HEK293 (cell line): ENCODE data around the gene CCNYL1.
A peak's percentile ranks its signal among the peaks of the same experiment; 100 is the strongest.
"Not testable (repeated sequence)": the region's sequence is repeated elsewhere in the genome, so short reads cannot be mapped to it uniquely, and the experiment has no call there.

Source experiments
- CTCF ChIA-PET: fragments of 350-600 bp; formaldehyde crosslinking; extraction: SDS; loops from one replicate; lab custom pipeline; 2021; ENCODE audit warnings: antibody characterized with exemption; lab: Yijun Ruan, JAX
- POLR2A ChIA-PET: fragments of 300-600 bp; formaldehyde crosslinking; extraction: SDS; loops from one replicate; lab custom pipeline; 2020; ENCODE audit warnings: antibody characterized with exemption, inconsistent platforms; lab: Yijun Ruan, JAX
- H3K27ac ChIP-seq: fragments of 200-500 bp; sonication (Bioruptor generic); 2 replicates; pipeline ENCODE4 v1.5.1; 2014; ENCODE audit warnings: low read depth, low read length, control low read depth, inconsistent platforms; ENCODE audit errors: extremely low read depth
- H3K36me3 ChIP-seq, 2 experiments: fragments of 200-500 bp in 1 of 2; sonication (Bioruptor generic) in 1 of 2; 1 replicate in 1 of 2; 2 replicates in 1 of 2; pipeline ENCODE4 v1.5.1; 2014 to 2017; ENCODE audit warnings: inconsistent platforms in 2 of 2, low read length in 2 of 2; ENCODE audit not compliant: control insufficient read depth in 2 of 2, insufficient read depth in 1 of 2
- H3K4me1 ChIP-seq: fragments of 200-500 bp; sonication (Bioruptor generic); 2 replicates; pipeline ENCODE4 v1.5.1; 2014; ENCODE audit warnings: mild to moderate bottlenecking, low read length, inconsistent platforms; ENCODE audit not compliant: control insufficient read depth, insufficient read depth
- H3K4me3 ChIP-seq: 2 replicates; pipeline ENCODE4 v1.5.1; 2011; ENCODE audit warnings: low read depth, mild to moderate bottlenecking, control low read depth, low read length, moderate library complexity
- H3K9me3 ChIP-seq: fragments of 200-500 bp; sonication (Bioruptor generic); 2 replicates; pipeline ENCODE4 v1.5.1; 2014; ENCODE audit warnings: low read depth, low read length, inconsistent platforms; ENCODE audit not compliant: control insufficient read depth, insufficient read depth
- GLIS1 ChIP-seq: fragments of 450-650 bp; formaldehyde crosslinking; IDR thresholded peaks from 2 replicates; pipeline ENCODE4 v1.5.1; 2016; ENCODE audit warnings: missing biosample characterization, missing genetic modification characterization
- HOXA7 ChIP-seq: sonication (generic); formaldehyde crosslinking; IDR thresholded peaks from 2 replicates; pipeline ENCODE4 v1.8.1; 2022; ENCODE audit warnings: missing genetic modification reagents, borderline replicate concordance
- HOXC10 ChIP-seq: sonication (generic); formaldehyde crosslinking; IDR thresholded peaks from 2 replicates; pipeline ENCODE4 v1.8.1; 2023; ENCODE audit warnings: mild to moderate bottlenecking, missing genetic modification reagents
- OSR2 ChIP-seq: fragments of 450-650 bp; formaldehyde crosslinking; IDR thresholded peaks from 2 replicates; pipeline ENCODE4 v1.5.1; 2016; ENCODE audit warnings: missing biosample characterization, missing genetic modification characterization
- SALL2 ChIP-seq: fragments of 450-650 bp; formaldehyde crosslinking; IDR thresholded peaks from 2 replicates; pipeline ENCODE4 v1.5.0; 2017; ENCODE audit warnings: missing biosample characterization, mild to moderate bottlenecking, missing genetic modification characterization, borderline replicate concordance
- ZFHX2 ChIP-seq: fragments of 450-650 bp; formaldehyde crosslinking; conservative IDR thresholded peaks from 2 replicates; pipeline ENCODE4 v1.5.1; 2016; ENCODE audit warnings: missing biosample characterization, missing genetic modification characterization
- ZNF335 ChIP-seq: fragments of 450-650 bp; formaldehyde crosslinking; conservative IDR thresholded peaks from 2 replicates; pipeline ENCODE4 v1.5.1; 2016; ENCODE audit warnings: missing biosample characterization, missing genetic modification characterization
- ZNF510 ChIP-seq: fragments of 450-650 bp; formaldehyde crosslinking; IDR thresholded peaks from 2 replicates; pipeline ENCODE4 v1.5.1; 2018; ENCODE audit warnings: mild to moderate bottlenecking, missing genetic modification characterization, missing biosample characterization; ENCODE audit not compliant: insufficient replicate concordance
- ZNF629 ChIP-seq: fragments of 450-650 bp; formaldehyde crosslinking; IDR thresholded peaks from 2 replicates; pipeline ENCODE4 v1.5.1; 2017; ENCODE audit warnings: missing biosample characterization, missing genetic modification characterization
- ZNF707 ChIP-seq: fragments of 450-650 bp; formaldehyde crosslinking; IDR thresholded peaks from 2 replicates; pipeline ENCODE4 v1.5.1; 2016; ENCODE audit warnings: missing biosample characterization, missing genetic modification characterization
- TF ChIP-seq, protein P1 (sequence below): fragments of 450-650 bp; formaldehyde crosslinking; IDR thresholded peaks from 2 replicates; pipeline ENCODE4 v1.5.1; 2017; ENCODE audit warnings: missing biosample characterization, missing genetic modification characterization
- TF ChIP-seq, protein P2 (sequence below): fragments of 450-650 bp; formaldehyde crosslinking; IDR thresholded peaks from 2 replicates; pipeline ENCODE4 v1.5.1; 2016; ENCODE audit warnings: missing biosample characterization, missing genetic modification characterization, borderline replicate concordance
- TF ChIP-seq, protein P3 (sequence below): fragments of 450-650 bp; formaldehyde crosslinking; IDR thresholded peaks from 2 replicates; pipeline ENCODE4 v1.5.1; 2016; ENCODE audit warnings: missing biosample characterization, missing genetic modification characterization
- TF ChIP-seq, protein P4 (sequence below): fragments of 450-650 bp; formaldehyde crosslinking; IDR thresholded peaks from 2 replicates; pipeline ENCODE4 v1.5.1; 2016; ENCODE audit warnings: missing biosample characterization, missing genetic modification characterization

The CCNYL1 gene

DNA sequence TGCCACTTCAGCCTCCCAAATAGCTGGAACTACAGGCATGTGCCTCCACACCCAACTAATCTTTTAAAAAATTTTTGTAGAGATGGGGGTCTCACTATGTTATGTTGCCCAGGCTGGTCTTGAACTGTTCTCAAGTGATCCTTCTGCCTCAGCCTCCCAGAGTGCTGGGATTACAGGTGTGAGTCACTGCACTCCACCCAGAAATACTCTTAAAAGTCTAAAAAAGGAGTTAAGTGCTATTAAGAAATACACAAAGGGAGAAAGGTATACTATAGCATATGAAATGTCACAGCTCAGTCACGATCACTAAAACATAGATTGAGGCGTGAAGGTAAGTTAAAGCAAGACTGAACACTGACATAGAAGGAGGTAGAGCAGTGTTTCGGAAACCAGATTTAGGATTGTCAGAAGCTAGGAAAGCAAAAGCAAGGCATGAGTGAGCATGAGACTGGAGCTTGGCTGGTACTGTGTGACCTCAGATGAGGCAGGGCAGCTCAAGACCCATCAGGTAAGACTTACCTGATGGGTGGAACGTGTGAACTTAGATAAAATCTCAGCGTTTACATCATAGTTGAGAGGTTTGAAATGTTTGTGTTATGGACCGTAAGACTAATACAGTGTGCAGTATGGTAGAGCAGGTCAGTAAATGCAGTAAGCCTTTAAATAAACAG lies 9.2 kb downstream of the CCNYL1 start (continued):
- TF ChIP-seq, protein P1, sequence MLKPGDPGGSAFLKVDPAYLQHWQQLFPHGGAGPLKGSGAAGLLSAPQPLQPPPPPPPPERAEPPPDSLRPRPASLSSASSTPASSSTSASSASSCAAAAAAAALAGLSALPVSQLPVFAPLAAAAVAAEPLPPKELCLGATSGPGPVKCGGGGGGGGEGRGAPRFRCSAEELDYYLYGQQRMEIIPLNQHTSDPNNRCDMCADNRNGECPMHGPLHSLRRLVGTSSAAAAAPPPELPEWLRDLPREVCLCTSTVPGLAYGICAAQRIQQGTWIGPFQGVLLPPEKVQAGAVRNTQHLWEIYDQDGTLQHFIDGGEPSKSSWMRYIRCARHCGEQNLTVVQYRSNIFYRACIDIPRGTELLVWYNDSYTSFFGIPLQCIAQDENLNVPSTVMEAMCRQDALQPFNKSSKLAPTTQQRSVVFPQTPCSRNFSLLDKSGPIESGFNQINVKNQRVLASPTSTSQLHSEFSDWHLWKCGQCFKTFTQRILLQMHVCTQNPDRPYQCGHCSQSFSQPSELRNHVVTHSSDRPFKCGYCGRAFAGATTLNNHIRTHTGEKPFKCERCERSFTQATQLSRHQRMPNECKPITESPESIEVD (tag by site-specific recombination) = peak; percentile 57
- TF ChIP-seq ZNF707 (no peak), HOXC10 (CRISPR knock-in tag) (no peak)
- TF ChIP-seq, protein P2, sequence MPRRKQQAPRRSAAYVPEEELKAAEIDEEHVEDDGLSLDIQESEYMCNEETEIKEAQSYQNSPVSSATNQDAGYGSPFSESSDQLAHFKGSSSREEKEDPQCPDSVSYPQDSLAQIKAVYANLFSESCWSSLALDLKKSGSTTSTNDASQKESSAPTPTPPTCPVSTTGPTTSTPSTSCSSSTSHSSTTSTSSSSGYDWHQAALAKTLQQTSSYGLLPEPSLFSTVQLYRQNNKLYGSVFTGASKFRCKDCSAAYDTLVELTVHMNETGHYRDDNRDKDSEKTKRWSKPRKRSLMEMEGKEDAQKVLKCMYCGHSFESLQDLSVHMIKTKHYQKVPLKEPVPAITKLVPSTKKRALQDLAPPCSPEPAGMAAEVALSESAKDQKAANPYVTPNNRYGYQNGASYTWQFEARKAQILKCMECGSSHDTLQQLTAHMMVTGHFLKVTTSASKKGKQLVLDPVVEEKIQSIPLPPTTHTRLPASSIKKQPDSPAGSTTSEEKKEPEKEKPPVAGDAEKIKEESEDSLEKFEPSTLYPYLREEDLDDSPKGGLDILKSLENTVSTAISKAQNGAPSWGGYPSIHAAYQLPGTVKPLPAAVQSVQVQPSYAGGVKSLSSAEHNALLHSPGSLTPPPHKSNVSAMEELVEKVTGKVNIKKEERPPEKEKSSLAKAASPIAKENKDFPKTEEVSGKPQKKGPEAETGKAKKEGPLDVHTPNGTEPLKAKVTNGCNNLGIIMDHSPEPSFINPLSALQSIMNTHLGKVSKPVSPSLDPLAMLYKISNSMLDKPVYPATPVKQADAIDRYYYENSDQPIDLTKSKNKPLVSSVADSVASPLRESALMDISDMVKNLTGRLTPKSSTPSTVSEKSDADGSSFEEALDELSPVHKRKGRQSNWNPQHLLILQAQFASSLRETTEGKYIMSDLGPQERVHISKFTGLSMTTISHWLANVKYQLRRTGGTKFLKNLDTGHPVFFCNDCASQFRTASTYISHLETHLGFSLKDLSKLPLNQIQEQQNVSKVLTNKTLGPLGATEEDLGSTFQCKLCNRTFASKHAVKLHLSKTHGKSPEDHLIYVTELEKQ = no peak

DNA sequence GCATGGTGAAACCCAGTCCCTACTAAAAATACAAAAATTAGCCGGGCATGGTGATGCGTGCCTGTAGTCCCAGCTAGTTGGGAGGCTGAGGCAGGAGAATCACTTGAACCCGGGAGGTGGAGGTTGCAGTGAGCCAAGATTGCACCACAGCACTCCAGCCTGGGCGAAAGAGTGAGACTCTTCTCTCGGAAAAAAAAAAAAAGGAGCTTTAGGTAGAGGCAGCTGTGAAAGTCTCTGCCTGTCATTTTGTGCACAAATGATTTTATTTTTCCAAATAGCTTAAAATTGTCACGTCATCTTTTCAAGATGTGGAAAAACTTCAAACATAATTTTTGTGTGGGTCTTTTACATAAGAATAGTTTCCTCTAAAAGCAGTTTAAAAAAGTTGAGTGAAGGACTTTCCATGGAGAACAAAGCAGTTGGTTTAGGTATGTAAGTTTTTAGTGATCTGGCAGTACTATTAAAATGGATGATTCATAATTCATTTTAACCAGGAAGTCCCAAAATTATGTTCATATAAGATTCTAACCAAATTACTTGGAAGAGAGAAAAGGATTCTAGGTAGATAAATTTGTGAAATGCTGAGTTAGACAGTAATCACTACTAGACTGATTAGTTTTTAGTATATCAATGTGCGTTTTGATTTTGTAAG lies 11.5 kb downstream of the CCNYL1 start:
- ChIA-PET POLR2A (interaction anchor here (4.3 kb wide), 1 partner anchor 11 kb away, joined by 27 read pairs; the partner anchor contains the start of gene CCNYL1), CTCF (interaction anchor here (0.6 kb wide), 3 partner anchors 29 to 309 kb away, joined by 3 to 4 read pairs (median 4); no protein-coding TSS in a partner anchor)
- no peak for TF ChIP-seq SALL2 (tag by site-specific recombination)
- TF ChIP-seq, protein P1 (tag by site-specific recombination) = peak; percentile 29; the same call in 1 of the 2 replicates
- Histone ChIP-seq H3K36me3 (no peaks in the 10 kb centered on the region), H3K9me3 (no peaks in the 10 kb centered on the region), H3K4me1 (peaks cover 33% of the 10 kb centered on the region), H3K27ac (no peak overlapping the region), H3K4me3 (no peak overlapping the region)

DNA sequence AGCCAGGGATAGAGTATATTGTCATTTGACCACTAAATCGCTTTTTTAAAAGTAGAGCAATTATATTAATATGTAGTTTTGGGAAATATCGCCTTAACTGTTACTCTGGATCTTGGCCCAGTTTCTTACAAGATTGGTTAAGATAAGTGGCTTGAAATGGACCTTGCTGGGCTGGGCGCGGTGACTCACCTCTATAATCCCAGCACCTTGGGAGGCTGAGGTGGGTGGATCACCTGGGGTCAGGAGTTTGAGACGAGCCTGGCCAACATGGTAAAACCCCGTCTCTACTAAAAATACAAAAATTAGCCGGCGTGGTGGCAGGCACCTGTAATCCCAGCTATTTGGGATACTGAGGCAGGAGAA lies 12.0 kb downstream of the CCNYL1 start:
- TF ChIP-seq GLIS1 (tag by site-specific recombination) = peak; percentile 55; the same call in 1 of the 2 replicates
- TF ChIP-seq, all 188 proteins: peak for 1; not testable (repeated sequence) for 187
- not testable (repeated sequence) for H3K9me3 ChIP-seq, H3K4me3 ChIP-seq, H3K27ac ChIP-seq, H3K36me3 ChIP-seq
- CTCF ChIA-PET = interaction anchor here (0.6 kb wide), 3 partner anchors 29 to 308 kb away, joined by 3 to 4 read pairs (median 4); no protein-coding TSS in a partner anchor
- peaks cover 33% of the 10 kb centered on the region for H3K4me1 ChIP-seq
- POLR2A ChIA-PET = interaction anchor here (4.3 kb wide), 1 partner anchor 12 kb away, joined by 27 read pairs; the partner anchor contains the start of gene CCNYL1

DNA sequence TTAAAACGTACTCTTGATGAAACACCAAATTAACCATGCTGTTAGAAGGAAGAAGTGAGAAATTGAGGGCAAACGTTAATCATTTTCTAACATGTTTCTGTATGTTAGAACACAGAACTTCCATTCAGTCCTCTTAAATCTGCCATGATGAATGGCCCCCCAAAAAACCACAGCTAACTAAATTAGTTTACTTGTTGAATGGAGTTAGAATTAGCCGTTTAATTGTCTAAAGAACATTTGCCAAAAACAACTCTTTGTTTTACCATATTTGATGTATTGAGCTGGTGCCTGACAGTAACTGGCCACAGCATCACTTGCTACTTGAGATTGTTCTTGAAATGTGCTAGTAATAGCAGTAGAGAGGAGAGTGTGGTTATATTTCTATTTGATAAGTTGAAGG lies 12.7 kb downstream of the CCNYL1 start:
- Histone ChIP-seq H3K4me3 (no peak overlapping the region), H3K36me3 (no peaks in the 10 kb centered on the region), H3K4me1 (peaks cover 33% of the 10 kb centered on the region), H3K27ac (no peak overlapping the region), H3K9me3 (no peaks in the 10 kb centered on the region)
- ChIA-PET POLR2A (interaction anchor here (1.0 kb wide), 1 partner anchor 13 kb away, joined by 4 read pairs; the partner anchor contains the start of gene CCNYL1), CTCF (interaction anchor here (0.7 kb wide), 1 partner anchor 13 kb away, joined by 3 read pairs; the partner anchor contains the start of gene CCNYL1)
- no peak for TF ChIP-seq ZNF510
- TF ChIP-seq ZFHX2 (tag by site-specific recombination) = no peak
- TF ChIP-seq OSR2 (tag by site-specific recombination) = 0 out of 2 replicates have a peak, but pooled peaks have one; percentile 27
- TF ChIP-seq, protein P3, sequence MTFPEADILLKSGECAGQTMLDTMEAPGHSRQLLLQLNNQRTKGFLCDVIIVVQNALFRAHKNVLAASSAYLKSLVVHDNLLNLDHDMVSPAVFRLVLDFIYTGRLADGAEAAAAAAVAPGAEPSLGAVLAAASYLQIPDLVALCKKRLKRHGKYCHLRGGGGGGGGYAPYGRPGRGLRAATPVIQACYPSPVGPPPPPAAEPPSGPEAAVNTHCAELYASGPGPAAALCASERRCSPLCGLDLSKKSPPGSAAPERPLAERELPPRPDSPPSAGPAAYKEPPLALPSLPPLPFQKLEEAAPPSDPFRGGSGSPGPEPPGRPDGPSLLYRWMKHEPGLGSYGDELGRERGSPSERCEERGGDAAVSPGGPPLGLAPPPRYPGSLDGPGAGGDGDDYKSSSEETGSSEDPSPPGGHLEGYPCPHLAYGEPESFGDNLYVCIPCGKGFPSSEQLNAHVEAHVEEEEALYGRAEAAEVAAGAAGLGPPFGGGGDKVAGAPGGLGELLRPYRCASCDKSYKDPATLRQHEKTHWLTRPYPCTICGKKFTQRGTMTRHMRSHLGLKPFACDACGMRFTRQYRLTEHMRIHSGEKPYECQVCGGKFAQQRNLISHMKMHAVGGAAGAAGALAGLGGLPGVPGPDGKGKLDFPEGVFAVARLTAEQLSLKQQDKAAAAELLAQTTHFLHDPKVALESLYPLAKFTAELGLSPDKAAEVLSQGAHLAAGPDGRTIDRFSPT (tag by site-specific recombination) = no peak
- TF ChIP-seq, protein P4, sequence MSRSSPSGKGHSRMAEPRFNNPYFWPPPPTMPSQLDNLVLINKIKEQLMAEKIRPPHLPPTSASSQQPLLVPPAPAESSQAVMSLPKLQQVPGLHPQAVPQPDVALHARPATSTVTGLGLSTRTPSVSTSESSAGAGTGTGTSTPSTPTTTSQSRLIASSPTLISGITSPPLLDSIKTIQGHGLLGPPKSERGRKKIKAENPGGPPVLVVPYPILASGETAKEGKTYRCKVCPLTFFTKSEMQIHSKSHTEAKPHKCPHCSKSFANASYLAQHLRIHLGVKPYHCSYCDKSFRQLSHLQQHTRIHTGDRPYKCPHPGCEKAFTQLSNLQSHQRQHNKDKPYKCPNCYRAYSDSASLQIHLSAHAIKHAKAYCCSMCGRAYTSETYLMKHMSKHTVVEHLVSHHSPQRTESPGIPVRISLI (tag by site-specific recombination) = no peak
- TF ChIP-seq ZNF629 (tag by site-specific recombination) = no peak
- TF ChIP-seq HOXA7 (CRISPR knock-in tag) = no peak
- no peak for TF ChIP-seq ZNF335 (tag by site-specific recombination)
